H9 (cell line): ENCODE results near the gene MSL3B.

ENCODE experiments used
- DNase-seq: peaks from one replicate; pipeline ENCODE4 v3.0.0-alpha.2; 2017
- H2AFZ ChIP-seq: one replicate; pipeline ENCODE4 v1.6.1; 2013; ENCODE audit warnings: mild to moderate bottlenecking, low read length, control low read depth, moderate library complexity
- H2AK5ac ChIP-seq: 2 replicates; pipeline ENCODE4 v1.6.1; 2013; ENCODE audit warnings: low read length, control low read depth, mixed read lengths; ENCODE audit not compliant: insufficient read length
- H2BK120ac ChIP-seq: one replicate; pipeline ENCODE4 v1.6.1; 2013; ENCODE audit warnings: low read depth, mild to moderate bottlenecking, low read length, control low read depth, inconsistent platforms; ENCODE audit not compliant: poor library complexity, severe bottlenecking
- H2BK12ac ChIP-seq: 2 replicates; pipeline ENCODE4 v1.6.1; 2013; ENCODE audit warnings: low read length, control low read depth, mixed read lengths, low read depth; ENCODE audit not compliant: insufficient read length
- H2BK15ac ChIP-seq: 2 replicates; pipeline ENCODE4 v1.6.1; 2013; ENCODE audit warnings: low read depth, low read length, control low read depth
- H2BK20ac ChIP-seq: one replicate; pipeline ENCODE4 v1.6.1; 2013; ENCODE audit warnings: low read depth, mild to moderate bottlenecking, low read length, control low read depth, inconsistent platforms; ENCODE audit not compliant: poor library complexity, severe bottlenecking
- H2BK5ac ChIP-seq: 2 replicates; pipeline ENCODE4 v1.6.1; 2013; ENCODE audit warnings: low read length, control low read depth, mixed read lengths; ENCODE audit not compliant: insufficient read length
- H3K14ac ChIP-seq: 2 replicates; pipeline ENCODE4 v1.6.1; 2013; ENCODE audit warnings: low read length, control low read depth; ENCODE audit not compliant: insufficient read depth
- H3K18ac ChIP-seq: 2 replicates; pipeline ENCODE4 v1.6.1; 2013; ENCODE audit warnings: low read depth, mild to moderate bottlenecking, mixed read lengths, low read length, control low read depth; ENCODE audit not compliant: insufficient read length
- H3K23ac ChIP-seq: 2 replicates; pipeline ENCODE4 v1.6.1; 2013; ENCODE audit warnings: low read length, control low read depth, mixed read lengths, low read depth; ENCODE audit not compliant: insufficient read length
- H3K23me2 ChIP-seq: 2 replicates; pipeline ENCODE4 v1.6.1; 2013; ENCODE audit warnings: low read depth, mild to moderate bottlenecking, mixed read lengths, low read length, control low read depth; ENCODE audit not compliant: insufficient read length, poor library complexity, severe bottlenecking
- H3K27ac ChIP-seq: 2 replicates; pipeline ENCODE4 v1.5.1; 2013; ENCODE audit warnings: low read length, control low read depth, mixed read lengths, low read depth; ENCODE audit not compliant: insufficient read length
- H3K27me3 ChIP-seq: 2 replicates; pipeline ENCODE4 v1.6.1; 2013; ENCODE audit warnings: low read length, control low read depth, inconsistent platforms; ENCODE audit not compliant: insufficient read depth
- H3K4ac ChIP-seq: 2 replicates; pipeline ENCODE4 v1.6.1; 2013; ENCODE audit warnings: low read depth, mild to moderate bottlenecking, control low read depth, inconsistent platforms, low read length, moderate library complexity
- H3K4me1 ChIP-seq: 2 replicates; pipeline ENCODE4 v1.6.1; 2013; ENCODE audit warnings: low read length, control low read depth, inconsistent platforms; ENCODE audit not compliant: insufficient read depth
- H3K4me2 ChIP-seq: 2 replicates; pipeline ENCODE4 v1.6.1; 2013; ENCODE audit warnings: low read length, control low read depth, mixed read lengths; ENCODE audit not compliant: insufficient read length, insufficient read depth
- H3K56ac ChIP-seq: 2 replicates; pipeline ENCODE4 v1.6.1; 2013; ENCODE audit warnings: low read depth, mild to moderate bottlenecking, mixed read lengths, low read length, control low read depth; ENCODE audit not compliant: insufficient read length
- H3K79me1 ChIP-seq: 2 replicates; pipeline ENCODE4 v1.6.1; 2013; ENCODE audit warnings: low read depth, mild to moderate bottlenecking, moderate library complexity, low read length, control low read depth, inconsistent platforms; ENCODE audit not compliant: insufficient read depth, poor library complexity, severe bottlenecking
- H3K79me2 ChIP-seq: 2 replicates; pipeline ENCODE4 v1.6.1; 2013; ENCODE audit warnings: low read length, control low read depth, inconsistent platforms; ENCODE audit not compliant: insufficient read depth
- H3K9ac ChIP-seq: 2 replicates; pipeline ENCODE4 v1.6.1; 2013; ENCODE audit warnings: low read length, control low read depth, mixed read lengths; ENCODE audit not compliant: insufficient read length; ENCODE audit errors: extremely low read depth
- H3K9me3 ChIP-seq: one replicate; pipeline ENCODE4 v1.6.1; 2013; ENCODE audit warnings: low read depth, low read length, inconsistent platforms; ENCODE audit not compliant: control insufficient read depth
- H3T11ph ChIP-seq: one replicate; pipeline ENCODE4 v1.6.1; 2013; ENCODE audit warnings: mild to moderate bottlenecking, low read length, control low read depth, inconsistent platforms
- H4K20me1 ChIP-seq: one replicate; pipeline ENCODE4 v1.6.1; 2013; ENCODE audit not compliant: control insufficient read depth, insufficient read length, insufficient read depth
- H4K5ac ChIP-seq: 2 replicates; pipeline ENCODE4 v1.6.1; 2013; ENCODE audit warnings: low read depth, mild to moderate bottlenecking, mixed read lengths, low read length, control low read depth; ENCODE audit not compliant: insufficient read length
- H4K8ac ChIP-seq: replicated peaks from 2 replicates; pipeline ENCODE4 v1.6.1; 2013; ENCODE audit warnings: low read length, control low read depth, mixed read lengths, low read depth; ENCODE audit not compliant: insufficient read length
- H4K91ac ChIP-seq: 2 replicates; pipeline ENCODE4 v1.6.1; 2013; ENCODE audit warnings: low read depth, mild to moderate bottlenecking, moderate library complexity, mixed read lengths, low read length, control low read depth; ENCODE audit not compliant: insufficient read length
- H3K27ac Mint-ChIP-seq, 3 experiments: 2 replicates in 2 of 3; 3 replicates in 1 of 3; pipeline ENCODE4 v1.8.0; 2020 to 2021; ENCODE audit warnings: mixed read lengths in 3 of 3, mild to moderate bottlenecking in 1 of 3, moderate library complexity in 1 of 3
- H3K27me3 Mint-ChIP-seq: 2 replicates; pipeline ENCODE4 v1.8.0; 2021; ENCODE audit warnings: low read depth, mild to moderate bottlenecking, moderate library complexity, mixed read lengths
- H3K36me3 Mint-ChIP-seq, 3 experiments: 2 replicates in 2 of 3; 3 replicates in 1 of 3; pipeline ENCODE4 v1.8.0; 2020 to 2021; ENCODE audit warnings: low read depth in 3 of 3, mixed read lengths in 3 of 3; ENCODE audit not compliant: insufficient read depth in 1 of 3
- H3K4me1 Mint-ChIP-seq, 2 experiments: 2 replicates each; pipeline ENCODE4 v1.8.0; 2020; ENCODE audit warnings: mixed read lengths in 2 of 2
- H3K4me3 Mint-ChIP-seq, 2 experiments: 2 replicates in 1 of 2; 3 replicates in 1 of 2; pipeline ENCODE4 v1.8.0; 2020 to 2021; ENCODE audit warnings: mild to moderate bottlenecking in 2 of 2, mixed read lengths in 2 of 2, moderate library complexity in 1 of 2
- H3K9me3 Mint-ChIP-seq, 2 experiments: 2 replicates in 1 of 2; 3 replicates in 1 of 2; pipeline ENCODE4 v1.8.0; 2020; ENCODE audit warnings: mild to moderate bottlenecking in 2 of 2, mixed read lengths in 2 of 2, moderate library complexity in 1 of 2
- WGBS: extraction: QIAGEN DNeasy Blood & Tissue Kit; methylation state at CpG from one replicate; pipeline ENCODE4 v1.1.7; 2013; ENCODE audit warnings: missing lambda C conversion rate, low lambda C conversion rate, mixed read lengths; ENCODE audit not compliant: insufficient read length; ENCODE audit errors: extremely low coverage; 5-methylcytosine and 5-hydroxymethylcytosine counted together
- TF ChIP-seq, protein P1 (sequence below): fragments of 200-600 bp; sonication (generic); conservative IDR thresholded peaks from 3 replicates; pipeline ENCODE4 v1.8.0; 2021; ENCODE audit warnings: antibody characterized with exemption, mild to moderate bottlenecking

Gene MSL3B

DNA sequence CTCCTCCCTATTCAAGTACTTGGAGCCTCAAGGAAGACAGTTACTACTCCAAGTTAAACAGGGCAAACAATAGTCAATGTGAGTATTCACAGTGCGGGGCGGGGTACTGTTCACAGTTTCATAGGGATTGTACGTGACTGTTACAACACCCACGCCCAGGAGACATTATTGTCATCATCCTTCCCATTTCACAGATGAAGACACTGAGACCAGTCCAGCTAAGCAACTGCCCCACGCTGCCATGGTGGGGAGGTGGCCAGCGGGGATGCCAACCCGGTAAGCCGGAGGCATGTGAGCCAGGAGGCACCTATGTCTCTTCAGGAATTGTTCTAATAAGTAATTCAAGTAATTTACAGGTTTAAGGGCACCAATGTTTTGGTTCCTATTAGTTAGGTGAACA lies 14.8 kb downstream of the MSL3B start:
- H2AFZ ChIP-seq, result no peak overlapping the region
- H3K23ac ChIP-seq, result no peak overlapping the region
- H2BK15ac ChIP-seq, result no peak overlapping the region
- H2AK5ac ChIP-seq, result no peak overlapping the region
- no peak overlapping the region for H3K27ac ChIP-seq
- Mint-ChIP-seq H3K4me1 (peaks cover 24% of the 10 kb centered on the region in 2 experiments), H3K36me3 (peaks cover 33 to 46% (median 44%) of the 10 kb centered on the region in 3 experiments), H3K27me3 (no peaks in the 10 kb centered on the region; the same call in 1 of the 2 replicates), H3K9me3 (no peaks in the 10 kb centered on the region; a peak in 1 of 5 replicates), H3K4me3 (peak overlapping the region; percentile 95 to 99), H3K27ac (peak overlapping the region in 1 of 3 experiments; percentile 92; a peak in 2 of 7 replicates)
- H3K14ac ChIP-seq, result no peak overlapping the region
- no peaks in the 10 kb centered on the region for H3K27me3 ChIP-seq
- no peak overlapping the region for H4K91ac ChIP-seq
- peak overlapping the region; percentile 83 for H3K4me2 ChIP-seq
- H3K23me2 ChIP-seq, result peaks cover 11% of the 10 kb centered on the region
- no peak overlapping the region for H4K8ac ChIP-seq
- peaks cover 2% of the 10 kb centered on the region; the same call in 1 of the 2 replicates for H3K4me1 ChIP-seq
- peaks cover 3% of the 10 kb centered on the region for H3K79me1 ChIP-seq
- H3K9ac ChIP-seq, result peak overlapping the region; percentile 80
- H3K9me3 ChIP-seq, result no peaks in the 10 kb centered on the region
- no peak overlapping the region for H2BK20ac ChIP-seq
- H4K20me1 ChIP-seq, result no peaks in the 10 kb centered on the region
- no peak overlapping the region for H2BK120ac ChIP-seq
- no peak overlapping the region for H3T11ph ChIP-seq
- no peak overlapping the region for H4K5ac ChIP-seq
- no peak overlapping the region for H3K18ac ChIP-seq
- H3K79me2 ChIP-seq, result peaks cover 25% of the 10 kb centered on the region; the same call in 1 of the 2 replicates
- H2BK5ac ChIP-seq, result no peak overlapping the region
- TF ChIP-seq, protein P1, sequence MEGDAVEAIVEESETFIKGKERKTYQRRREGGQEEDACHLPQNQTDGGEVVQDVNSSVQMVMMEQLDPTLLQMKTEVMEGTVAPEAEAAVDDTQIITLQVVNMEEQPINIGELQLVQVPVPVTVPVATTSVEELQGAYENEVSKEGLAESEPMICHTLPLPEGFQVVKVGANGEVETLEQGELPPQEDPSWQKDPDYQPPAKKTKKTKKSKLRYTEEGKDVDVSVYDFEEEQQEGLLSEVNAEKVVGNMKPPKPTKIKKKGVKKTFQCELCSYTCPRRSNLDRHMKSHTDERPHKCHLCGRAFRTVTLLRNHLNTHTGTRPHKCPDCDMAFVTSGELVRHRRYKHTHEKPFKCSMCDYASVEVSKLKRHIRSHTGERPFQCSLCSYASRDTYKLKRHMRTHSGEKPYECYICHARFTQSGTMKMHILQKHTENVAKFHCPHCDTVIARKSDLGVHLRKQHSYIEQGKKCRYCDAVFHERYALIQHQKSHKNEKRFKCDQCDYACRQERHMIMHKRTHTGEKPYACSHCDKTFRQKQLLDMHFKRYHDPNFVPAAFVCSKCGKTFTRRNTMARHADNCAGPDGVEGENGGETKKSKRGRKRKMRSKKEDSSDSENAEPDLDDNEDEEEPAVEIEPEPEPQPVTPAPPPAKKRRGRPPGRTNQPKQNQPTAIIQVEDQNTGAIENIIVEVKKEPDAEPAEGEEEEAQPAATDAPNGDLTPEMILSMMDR, result no peak
- no CpG with 5 or more reads among the region's 8 CpGs for WGBS
- no peak overlapping the region for H2BK12ac ChIP-seq
- no peak overlapping the region for H3K4ac ChIP-seq
- DNase-seq, result no peak
- no peak overlapping the region for H3K56ac ChIP-seq
